ENCODE measurements around the gene CEACAM19.
"Not testable (repeated sequence)": the region's sequence is repeated elsewhere in the genome, so short reads cannot be mapped to it uniquely, and the experiment has no call there.

GRCh38 chr19:44670027-44670426, 1.3 kb upstream of the CEACAM19 start:
- TF ChIP-seq CTCF (conservative IDR thresholded peaks at IDR 0.05; ENCODE audit: low read length); EZH2phosphoT487 (IDR thresholded peaks at IDR 0.05; ENCODE audit: borderline replicate concordance): not testable (repeated sequence)

Data from Loucy (cell line).